BLaER1 treated with 17β-estradiol and CSF1 and Interleukin-3, amounts not matched to agents 10 nM and 100 nM (cell line): ENCODE measurements around the gene SLC25A26.
A peak's percentile ranks its signal among the peaks of the same experiment; 100 is the strongest.

Experiments
- H3K27ac ChIP-seq, 11 experiments: shearing (Covaris generic); formaldehyde crosslinking; 2 replicates each; pipeline ENCODE4 v1.8.1; 2022
- H3K27me3 ChIP-seq, 11 experiments: shearing (Covaris generic); formaldehyde crosslinking; 2 replicates each; pipeline ENCODE4 v1.8.1; 2022
- H3K36me3 ChIP-seq, 11 experiments: shearing (Covaris generic); formaldehyde crosslinking; 2 replicates each; pipeline ENCODE4 v1.8.1; 2022
- H3K4me1 ChIP-seq, 10 experiments: shearing (Covaris generic); formaldehyde crosslinking; 2 replicates each; pipeline ENCODE4 v1.8.1; 2022
- H3K4me2 ChIP-seq, 11 experiments: shearing (Covaris generic); formaldehyde crosslinking; 2 replicates each; pipeline ENCODE4 v1.8.1; 2022
- H3K4me3 ChIP-seq, 10 experiments: shearing (Covaris generic); formaldehyde crosslinking; 2 replicates each; pipeline ENCODE4 v1.8.1; 2022
- H3K9ac ChIP-seq, 11 experiments: shearing (Covaris generic); formaldehyde crosslinking; 2 replicates each; pipeline ENCODE4 v1.8.1; 2022
- H3K9me3 ChIP-seq, 11 experiments: shearing (Covaris generic); formaldehyde crosslinking; replicated peaks in 1 of 11; 2 replicates each; pipeline ENCODE4 v1.8.1; 2022
- H4K20me1 ChIP-seq, 11 experiments: shearing (Covaris generic); formaldehyde crosslinking; 2 replicates each; pipeline ENCODE4 v1.8.1; 2022
- Cebpa-rat ChIP-seq, 11 experiments: shearing (Covaris generic); IDR thresholded peaks; 2 replicates each; pipeline ENCODE4 v1.8.1; 2022

The SLC25A26 gene

GRCh38 chr3:66426135-66426534, 205.3 kb downstream of the SLC25A26 start:
- Histone ChIP-seq H3K9ac (no peak overlapping the region), H3K4me2 (no peak overlapping the region), H3K27me3 (no peaks in the 10 kb centered on the region), H3K27ac (no peak overlapping the region), H4K20me1 (peaks cover 0 to 40% (median 0%) of the 10 kb centered on the region in 11 experiments; a peak in 5 of 22 replicates), H3K36me3 (peaks cover 0 to 89% (median 60%) of the 10 kb centered on the region in 11 experiments; a peak in 21 of 22 replicates), H3K4me1 (peaks cover 17 to 45% (median 34%) of the 10 kb centered on the region in 10 experiments), H3K4me3 (no peak overlapping the region), H3K9me3 (peaks cover 37 to 69% (median 53%) of the 10 kb centered on the region in 11 experiments)
- no peak for TF ChIP-seq Cebpa-rat (IDR thresholded peaks at IDR 0.05)

- Histone ChIP-seq H3K4me1 (peaks cover 29 to 57% (median 46%) of the 10 kb centered on the region in 10 experiments), H3K4me3 (no peak overlapping the region)
- TF ChIP-seq Cebpa-rat (IDR thresholded peaks at IDR 0.05): no peak
Measured at GRCh38 chr3:66427352-66427751, 206.6 kb downstream of the SLC25A26 start.

GRCh38 chr3:66427951-66428474, 207.2 kb downstream of the SLC25A26 start:
- Histone ChIP-seq H3K9me3 (peaks cover 18 to 57% (median 34%) of the 10 kb centered on the region in 11 experiments), H3K4me3 (no peak overlapping the region), H3K27me3 (no peaks in the 10 kb centered on the region), H3K4me2 (peak overlapping the region in 10 of 11 experiments; percentile 63 to 82 (median 78); a peak in 19 of 22 replicates), H3K9ac (no peak overlapping the region), H3K4me1 (peaks cover 36 to 64% (median 53%) of the 10 kb centered on the region in 10 experiments), H3K36me3 (peaks cover 0 to 89% (median 57%) of the 10 kb centered on the region in 11 experiments; a peak in 19 of 22 replicates), H3K27ac (no peak overlapping the region), H4K20me1 (peaks cover 0 to 53% (median 5%) of the 10 kb centered on the region in 11 experiments; a peak in 9 of 22 replicates)
- no peak for TF ChIP-seq Cebpa-rat (IDR thresholded peaks at IDR 0.05)

More at GRCh38 chr3:66427352-66427751, 206.6 kb downstream of the SLC25A26 start:
- Histone ChIP-seq H3K9me3 (peaks cover 24 to 63% (median 41%) of the 10 kb centered on the region in 11 experiments), H3K27me3 (no peaks in the 10 kb centered on the region), H4K20me1 (peaks cover 0 to 46% (median 0%) of the 10 kb centered on the region in 11 experiments; a peak in 5 of 22 replicates), H3K4me2 (0 out of 22 replicates have a peak overlapping the region, but pooled peaks of 1 of the 11 experiments have one; percentile 2), H3K9ac (no peak overlapping the region), H3K27ac (no peak overlapping the region), H3K36me3 (peaks cover 0 to 89% (median 60%) of the 10 kb centered on the region in 11 experiments; a peak in 19 of 22 replicates)
